A172 (cell line): ENCODE measurements around the gene TFPI. TPM values are rescaled to one million over a fixed set of nuclear protein-coding genes. Genes with fewer than 3 reads are reported as not detected.

Source experiments
- DNase-seq: peaks from one replicate; pipeline ENCODE4 v3.0.0-alpha.2; 2015; ENCODE audit warnings: low spot score
- total RNA-seq: library from RNA; depleted of rRNA; stranded (reverse); fragments of >200 nt; shearing (Covaris generic); gene quantifications from 2 replicates; pipeline ENCODE4 v1.2.3, GENCODE V29; 2014

Gene TFPI
- total RNA-seq, 1 experiment from 2014 or later, result 166 TPM

- no peak for DNase-seq
Measured at GRCh38 chr2:187466129-187466792, 88.0 kb downstream of the TFPI start.

DNA sequence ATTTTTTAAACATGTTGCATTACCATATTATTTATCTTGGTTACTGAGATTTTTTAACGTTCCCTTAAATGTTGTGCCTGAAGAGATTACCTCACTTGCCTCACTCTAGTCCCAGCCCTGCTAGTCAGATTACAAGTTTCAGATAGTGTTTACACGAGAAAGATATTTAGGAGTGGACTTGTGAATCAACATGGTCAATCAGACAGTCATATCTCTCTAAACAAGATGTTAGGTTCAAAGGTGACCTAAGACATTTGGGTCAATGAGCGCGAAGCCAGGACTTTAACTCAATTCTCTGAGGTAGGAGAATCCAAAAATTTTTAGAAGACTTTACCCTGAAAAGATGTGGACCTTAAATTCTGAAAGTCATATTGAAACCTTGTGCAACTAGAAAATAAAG is 91.4 kb downstream of the TFPI start:
- no peak for DNase-seq

GRCh38 chr2:187461294-187462261 is 92.7 kb downstream of the TFPI start:
- no peak for DNase-seq

GRCh38 chr2:187459256-187459655 is 95.0 kb downstream of the TFPI start:
- DNase-seq, result no peak

- peak; percentile 13 for DNase-seq
Measured at GRCh38 chr2:187453078-187453641, 101.1 kb downstream of the TFPI start.

GRCh38 chr2:187451510-187451909 is 102.7 kb downstream of the TFPI start:
- DNase-seq, result no peak

DNA sequence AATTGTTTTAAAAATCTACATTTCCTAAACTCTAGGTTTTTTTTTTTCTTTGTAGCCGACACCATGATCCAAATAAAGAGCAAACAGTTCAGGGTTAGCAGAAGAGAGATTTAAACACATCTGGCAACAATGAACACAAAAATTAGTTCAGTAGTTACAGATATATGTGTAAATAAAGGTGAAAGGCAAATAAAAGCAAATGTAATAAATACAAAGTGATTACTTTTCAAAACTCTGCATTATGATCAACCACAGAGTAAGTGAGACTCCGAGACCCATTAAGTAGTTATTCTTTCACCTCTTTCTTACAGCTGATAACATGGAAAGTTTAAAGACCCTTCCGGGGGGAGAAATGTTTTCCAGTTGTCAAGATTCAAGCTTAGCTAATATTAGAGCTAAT is 106.9 kb downstream of the TFPI start:
- no peak for DNase-seq

DNA sequence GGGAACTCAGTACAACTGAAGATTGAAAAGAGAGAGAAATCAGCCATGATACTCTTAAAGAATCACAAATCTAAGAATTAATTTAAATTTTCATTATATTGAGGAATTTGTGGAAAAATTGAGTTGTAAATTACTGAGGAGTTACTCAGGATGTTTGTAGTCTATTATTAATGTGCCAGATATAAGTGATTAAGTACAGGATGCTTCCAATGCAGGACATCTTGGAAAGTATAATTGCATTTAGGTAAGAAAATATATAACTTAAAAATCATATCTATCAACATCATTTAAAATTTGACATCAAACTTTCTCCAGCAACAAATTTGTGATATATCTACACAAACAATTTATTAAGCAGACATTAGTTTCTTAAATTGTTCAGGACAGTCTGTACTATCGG is 107.5 kb downstream of the TFPI start:
- DNase-seq, result no peak

GRCh38 chr2:187445051-187445450 is 109.2 kb downstream of the TFPI start:
- no peak for DNase-seq

- no peak for DNase-seq
Measured at GRCh38 chr2:187442778-187443177, 111.5 kb downstream of the TFPI start.

DNA sequence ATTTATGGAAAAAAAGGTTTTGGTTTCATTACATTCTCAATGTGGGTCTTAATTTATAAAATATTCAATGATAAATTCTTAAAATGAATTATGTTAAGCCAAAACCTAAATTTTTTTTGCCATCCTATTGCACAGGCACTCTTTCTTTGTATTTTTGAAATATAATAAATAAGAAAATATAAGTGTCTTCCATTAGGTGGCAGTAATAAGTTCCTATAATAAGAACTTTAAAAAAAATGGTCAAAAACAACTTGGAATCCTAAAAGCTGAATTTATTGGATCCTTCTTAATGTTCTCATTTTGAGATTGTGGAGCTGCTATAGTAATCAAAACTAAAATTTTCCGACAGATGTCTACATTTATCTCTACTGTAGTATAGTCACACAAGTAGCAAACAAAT is 111.9 kb downstream of the TFPI start:
- DNase-seq, result no peak

GRCh38 chr2:187440101-187440675 is 114.0 kb downstream of the TFPI start:
- DNase-seq, result no peak

DNA sequence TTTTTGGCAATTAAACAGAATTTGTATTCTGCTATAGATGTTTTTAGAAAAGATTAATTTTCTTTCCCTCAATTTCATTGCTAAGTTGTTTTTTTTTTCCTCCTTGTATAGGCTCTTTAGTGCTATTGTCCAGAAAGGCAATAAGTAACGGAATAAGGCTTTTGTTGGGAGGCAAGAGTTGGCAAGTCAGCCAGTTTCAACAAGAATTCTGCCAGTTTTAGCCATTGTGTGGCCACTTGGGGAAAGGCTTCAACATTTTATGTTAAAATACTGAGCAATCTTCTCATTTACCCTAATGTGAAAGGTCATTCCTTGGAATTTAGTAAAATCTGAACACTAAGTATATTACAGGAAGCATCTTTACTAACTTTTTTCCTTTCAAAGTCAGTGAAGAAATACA is 115.8 kb downstream of the TFPI start:
- DNase-seq, result no peak

GRCh38 chr2:187435756-187436155 is 118.5 kb downstream of the TFPI start:
- peak; percentile 11 for DNase-seq

GRCh38 chr2:187435078-187435477 is 119.2 kb downstream of the TFPI start:
- DNase-seq, result no peak

GRCh38 chr2:187434342-187434785 is 119.9 kb downstream of the TFPI start:
- DNase-seq, result no peak

- no peak for DNase-seq
Measured at GRCh38 chr2:187431911-187432310, 122.3 kb downstream of the TFPI start.

DNA sequence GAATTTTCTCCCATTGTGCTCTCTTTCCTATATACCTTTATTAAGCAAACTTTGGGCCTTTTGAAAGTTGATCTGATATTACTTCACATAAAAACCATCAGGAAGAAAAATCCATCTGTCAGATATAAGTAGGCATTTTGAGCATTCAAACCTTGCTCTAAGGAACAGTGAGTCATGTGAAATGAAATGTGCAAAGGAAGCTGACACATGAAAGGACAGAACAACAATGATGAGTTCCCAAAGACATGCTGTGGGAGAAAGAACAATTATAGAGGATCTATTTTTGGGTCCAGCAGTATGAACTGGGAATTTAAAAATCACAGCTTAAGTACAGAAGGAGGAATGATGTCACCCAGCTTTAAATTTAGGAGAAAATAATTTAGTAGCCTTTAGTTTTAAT is 124.2 kb downstream of the TFPI start:
- DNase-seq, result peak; percentile 64

DNA sequence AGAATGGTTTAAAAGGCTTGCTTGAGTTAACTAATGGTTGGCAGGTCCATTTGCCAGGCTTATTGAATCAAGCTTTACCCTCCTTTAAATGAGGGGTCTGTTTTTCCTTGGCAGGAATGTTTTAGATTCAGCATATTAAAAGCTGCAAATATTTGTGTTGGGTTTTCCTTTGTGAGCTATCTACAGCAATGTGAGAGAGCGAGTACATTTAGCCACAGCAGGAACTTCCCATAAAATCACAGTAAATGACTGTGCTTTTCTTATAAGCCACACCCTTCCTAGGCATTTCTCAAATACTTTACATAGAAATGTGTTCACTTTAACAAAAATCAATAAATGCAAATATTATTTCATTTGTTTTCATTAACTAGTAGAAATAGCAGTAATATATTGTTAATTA is 130.1 kb downstream of the TFPI start:
- DNase-seq, result peak; percentile 36

DNA sequence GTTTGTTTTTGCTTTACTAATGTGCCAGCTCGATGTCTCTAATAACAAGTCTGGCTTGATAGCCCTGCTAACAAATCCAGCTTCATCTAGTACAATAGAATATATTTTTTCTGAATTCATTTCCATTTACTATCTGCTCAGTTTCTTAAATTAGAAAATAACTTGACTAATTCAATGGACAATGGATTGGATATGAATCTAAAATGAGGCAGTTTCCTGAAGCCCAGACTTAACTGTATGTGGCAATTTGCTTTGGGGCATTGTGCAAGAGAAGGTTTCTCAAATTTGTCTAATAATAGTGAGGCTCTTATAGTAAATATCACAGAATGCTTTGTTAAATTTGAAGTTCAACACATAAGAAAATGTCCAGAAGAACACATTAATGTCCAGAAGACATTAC is 132.0 kb downstream of the TFPI start:
- no peak for DNase-seq

DNA sequence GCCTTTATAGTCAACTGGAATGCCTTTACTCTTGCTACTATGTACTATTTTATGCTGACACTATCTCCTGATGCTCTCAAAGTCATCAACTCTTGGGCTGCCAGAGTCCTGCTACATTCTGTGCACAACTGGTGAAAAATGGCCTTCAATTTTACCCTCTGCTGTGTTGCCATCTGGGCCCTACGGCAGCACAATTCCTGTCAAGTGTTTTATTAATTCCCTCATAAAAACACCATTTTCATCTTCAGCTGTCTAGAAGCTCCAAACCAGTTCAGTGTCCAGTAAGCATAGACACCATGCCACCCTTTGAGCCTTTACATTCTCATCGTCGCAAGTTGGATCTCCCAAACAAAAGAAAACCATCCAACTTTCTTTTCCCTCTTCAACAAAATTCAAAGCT is 132.7 kb downstream of the TFPI start:
- no peak for DNase-seq

GRCh38 chr2:187419808-187420207 is 134.4 kb downstream of the TFPI start:
- DNase-seq, result no peak
